Thymus (tissue), 11 donors: Measurements from ENCODE around the gene AQP5. TPM values are rescaled to one million over a fixed set of nuclear protein-coding genes. Genes with fewer than 3 reads are reported as not detected.

Experiments
- DNase-seq, 9 donors: peaks; one replicate each; pipeline ENCODE4 v3.0.0-alpha.2; 2013; ENCODE audit warnings: low spot score in 9 of 9, low read depth in 6 of 9, missing footprints in 1 of 9
- H3K27ac ChIP-seq, 2 donors: one replicate each; pipeline ENCODE4 v1.5.1; 2013; ENCODE audit warnings: control low read depth in 1 of 2, low read depth in 1 of 2, low read length in 1 of 2, mild to moderate bottlenecking in 1 of 2, moderate library complexity in 1 of 2
- H3K27me3 ChIP-seq, 2 donors: one replicate each; pipeline ENCODE4 v1.5.1; 2013; ENCODE audit warnings: low read length in 1 of 2; ENCODE audit not compliant: control insufficient read depth in 2 of 2, insufficient read depth in 1 of 2
- H3K36me3 ChIP-seq, 2 donors: one replicate each; pipeline ENCODE4 v1.5.1; 2013; ENCODE audit warnings: low read length in 1 of 2, mild to moderate bottlenecking in 1 of 2, moderate library complexity in 1 of 2; ENCODE audit not compliant: control insufficient read depth in 2 of 2, insufficient read depth in 2 of 2
- H3K4me1 ChIP-seq, 2 donors: one replicate each; pipeline ENCODE4 v1.5.1; 2013; ENCODE audit warnings: low read length in 2 of 2; ENCODE audit not compliant: control insufficient read depth in 2 of 2, insufficient read depth in 2 of 2
- H3K4me3 ChIP-seq, 2 donors: one replicate each; pipeline ENCODE4 v1.5.1; 2013; ENCODE audit warnings: low read length in 2 of 2, control low read depth in 1 of 2, mild to moderate bottlenecking in 1 of 2
- H3K9me3 ChIP-seq, 2 donors: one replicate each; pipeline ENCODE4 v1.5.1; 2013; ENCODE audit warnings: low read length in 1 of 2, mild to moderate bottlenecking in 1 of 2; ENCODE audit not compliant: control insufficient read depth in 2 of 2, insufficient read depth in 1 of 2
- WGBS: extraction: QIAGEN DNeasy Blood & Tissue Kit; methylation state at CpG from one replicate; pipeline ENCODE4 v1.1.7; 2013; 5-methylcytosine and 5-hydroxymethylcytosine counted together
- polyA plus RNA-seq: library from polyadenylated mRNA; stranded (reverse); fragments of 200-250 nt; gene quantifications from one replicate; pipeline ENCODE4 v1.2.3, GENCODE V29; 2013
- total RNA-seq: library from RNA; stranded (reverse); fragments of 120-200 nt; gene quantifications from one replicate; pipeline ENCODE4 v1.2.4, GENCODE V29; 2013
- donor health status: healthy.

AQP5 gene
- total and polyA plus RNA-seq, 2 donors: 0.09 to 0.37 TPM

- peak overlapping the region in 1 of 2 donors; percentile 16 for H3K4me3 ChIP-seq
- H3K9me3 ChIP-seq: no peaks in the 10 kb centered on the region
- H3K27me3 ChIP-seq: peaks cover 37 to 95% of the 10 kb centered on the region in 2 donors
- DNase-seq: peak; percentile 62 to 92 (median 81)
- H3K27ac ChIP-seq: no peak overlapping the region
- WGBS: 3% methylated on average over 40 of the region's 40 CpGs
- H3K4me1 ChIP-seq: peaks cover 4 to 10% of the 10 kb centered on the region in 2 donors
- H3K36me3 ChIP-seq: no peaks in the 10 kb centered on the region
Measured at GRCh38 chr12:49967042-49967776, 5.5 kb downstream of the AQP5 start.

- Histone ChIP-seq H3K9me3 (no peaks in the 10 kb centered on the region), H3K27me3 (peaks cover 31 to 92% of the 10 kb centered on the region in 2 donors), H3K27ac (no peak overlapping the region), H3K4me3 (peak overlapping the region in 1 of 2 donors; percentile 16), H3K4me1 (peaks cover 4 to 10% of the 10 kb centered on the region in 2 donors), H3K36me3 (no peaks in the 10 kb centered on the region)
- WGBS: 38% methylated on average over 15 of the region's 15 CpGs
- no peak for DNase-seq
Measured at GRCh38 chr12:49967777-49968250, 6.1 kb downstream of the AQP5 start.

GRCh38 chr12:49968471-49968870 lies 6.8 kb downstream of the AQP5 start:
- Histone ChIP-seq H3K4me1 (peaks cover 4 to 10% of the 10 kb centered on the region in 2 donors), H3K9me3 (no peaks in the 10 kb centered on the region), H3K36me3 (no peaks in the 10 kb centered on the region), H3K27ac (no peak overlapping the region), H3K27me3 (peaks cover 24 to 85% of the 10 kb centered on the region in 2 donors), H3K4me3 (no peak overlapping the region)
- DNase-seq: no peak
- 93% methylated on average over 6 of the region's 6 CpGs for whole genome bisulfite sequencing

- Histone ChIP-seq H3K36me3 (no peaks in the 10 kb centered on the region), H3K4me3 (no peak overlapping the region), H3K9me3 (no peaks in the 10 kb centered on the region), H3K27ac (no peak overlapping the region), H3K4me1 (peaks cover 4 to 10% of the 10 kb centered on the region in 2 donors), H3K27me3 (peaks cover 18 to 80% of the 10 kb centered on the region in 2 donors)
- DNase-seq: no peak
- WGBS: 86% methylated on average over 5 of the region's 5 CpGs
Measured at GRCh38 chr12:49969027-49969426, 7.4 kb downstream of the AQP5 start.

GRCh38 chr12:49969651-49970429 lies 8.2 kb downstream of the AQP5 start:
- no peak for DNase-seq
- Histone ChIP-seq H3K36me3 (no peaks in the 10 kb centered on the region), H3K4me3 (no peak overlapping the region), H3K9me3 (no peaks in the 10 kb centered on the region), H3K27me3 (peaks cover 11 to 72% of the 10 kb centered on the region in 2 donors), H3K27ac (no peak overlapping the region), H3K4me1 (peaks cover 4 to 10% of the 10 kb centered on the region in 2 donors)
- 78% methylated on average over 12 of the region's 12 CpGs for WGBS

- DNase-seq: no peak
- Histone ChIP-seq H3K36me3 (no peaks in the 10 kb centered on the region), H3K9me3 (no peaks in the 10 kb centered on the region), H3K4me1 (peaks cover 4 to 10% of the 10 kb centered on the region in 2 donors), H3K27ac (no peak overlapping the region), H3K4me3 (no peak overlapping the region), H3K27me3 (peaks cover 9 to 67% of the 10 kb centered on the region in 2 donors)
- WGBS: 94% methylated on average over 10 of the region's 10 CpGs
Measured at GRCh38 chr12:49970658-49971057, 9.0 kb downstream of the AQP5 start.

GRCh38 chr12:49971141-49971540 lies 9.5 kb downstream of the AQP5 start:
- DNase-seq: no peak
- Histone ChIP-seq H3K36me3 (no peaks in the 10 kb centered on the region), H3K4me3 (no peak overlapping the region), H3K9me3 (no peaks in the 10 kb centered on the region), H3K4me1 (peaks cover 4 to 10% of the 10 kb centered on the region in 2 donors), H3K27me3 (peaks cover 5 to 62% of the 10 kb centered on the region in 2 donors), H3K27ac (no peak overlapping the region)
- WGBS: 95% methylated on average over 6 of the region's 6 CpGs

- no peak for DNase-seq
- 96% methylated on average over 9 of the region's 9 CpGs for WGBS
- H3K9me3 ChIP-seq: no peaks in the 10 kb centered on the region
- no peak overlapping the region for H3K27ac ChIP-seq
- peaks cover 4 to 8% of the 10 kb centered on the region in 2 donors for H3K4me1 ChIP-seq
- H3K27me3 ChIP-seq: peaks cover 0 to 52% of the 10 kb centered on the region in 2 donors
- no peak overlapping the region for H3K4me3 ChIP-seq
- no peaks in the 10 kb centered on the region for H3K36me3 ChIP-seq
Measured at GRCh38 chr12:49972129-49972528, 10.5 kb downstream of the AQP5 start.
